Smooth muscle cell (in vitro differentiated cells): ENCODE results near the gene OLFML2A. TPM values are rescaled to one million over a fixed set of nuclear protein-coding genes. Genes with fewer than 3 reads are reported as not detected.
A peak's percentile ranks its signal among the peaks of the same experiment; 100 is the strongest.

Experiments used
- DNase-seq: peaks from one replicate; lab custom pipeline; 2025; ENCODE audit not compliant: unreplicated experiment; lab: John Stamatoyannopoulos, UW
- H2AFZ ChIP-seq: fragments of 200-600 bp; sonication (generic); 2 replicates; pipeline ENCODE4 v1.6.0; 2016; ENCODE audit warnings: antibody characterized with exemption, low read depth, mild to moderate bottlenecking
- H3F3A ChIP-seq: fragments of 200-600 bp; sonication (generic); 2 replicates; pipeline ENCODE4 v1.6.0; 2017; ENCODE audit warnings: antibody characterized with exemption, low read depth
- H3K27ac ChIP-seq: fragments of 200-600 bp; sonication (generic); 2 replicates; pipeline ENCODE4 v1.5.1; 2016; ENCODE audit warnings: low read depth, mild to moderate bottlenecking
- H3K27me3 ChIP-seq: fragments of 200-600 bp; sonication (generic); 2 replicates; pipeline ENCODE4 v1.6.1; 2016; ENCODE audit warnings: low read depth, mild to moderate bottlenecking
- H3K36me3 ChIP-seq: fragments of 200-600 bp; sonication (generic); 2 replicates; pipeline ENCODE4 v1.5.1; 2016; ENCODE audit warnings: low read depth
- H3K4me1 ChIP-seq: fragments of 200-600 bp; sonication (generic); 2 replicates; pipeline ENCODE4 v1.5.1; 2016; ENCODE audit warnings: low read depth
- H3K4me2 ChIP-seq: fragments of 200-600 bp; sonication (generic); 2 replicates; pipeline ENCODE4 v1.6.0; 2016; ENCODE audit warnings: mild to moderate bottlenecking
- H3K4me3 ChIP-seq: fragments of 200-600 bp; sonication (generic); 2 replicates; pipeline ENCODE4 v1.5.1; 2016; ENCODE audit warnings: mild to moderate bottlenecking
- H3K79me2 ChIP-seq: fragments of 200-600 bp; sonication (generic); 2 replicates; pipeline ENCODE4 v1.6.0; 2016; ENCODE audit warnings: low read depth, mild to moderate bottlenecking
- H3K9ac ChIP-seq: fragments of 200-600 bp; sonication (generic); 2 replicates; pipeline ENCODE4 v1.6.0; 2016; ENCODE audit warnings: low read depth
- H3K9me3 ChIP-seq: fragments of 200-600 bp; sonication (generic); replicated peaks from 2 replicates; pipeline ENCODE4 v1.5.1; 2016; ENCODE audit warnings: low read depth
- H4K20me1 ChIP-seq: fragments of 200-600 bp; sonication (generic); 2 replicates; pipeline ENCODE4 v1.6.0; 2016; ENCODE audit warnings: low read depth
- CTCF ChIP-seq: fragments of 200-600 bp; sonication (generic); IDR thresholded peaks from 2 replicates; pipeline ENCODE4 v1.5.1; 2017; ENCODE audit warnings: borderline replicate concordance, mild to moderate bottlenecking, antibody characterized with exemption; ENCODE audit not compliant: insufficient read depth, poor library complexity, severe bottlenecking
- WGBS: methylation state at CpG from one replicate; pipeline ENCODE4 v1.1.7; 2016; ENCODE audit warnings: low lambda C conversion rate; 5-methylcytosine and 5-hydroxymethylcytosine counted together
- polyA plus RNA-seq: library from polyadenylated mRNA; unstranded; fragments of >200 nt; fragmentation: Nextera tagmentation; extraction: Ambion mirVana; gene quantifications from 2 replicates; pipeline ENCODE4 v1.2.1, GENCODE V29; 2016
- total RNA-seq: library from RNA; depleted of rRNA; stranded (reverse); fragments of >200 nt; gene quantifications from 2 replicates; pipeline ENCODE4 v1.2.3, GENCODE V29; 2014

The OLFML2A gene
- total and polyA plus RNA-seq, 2 experiments from 2014 or later, result 3.5 to 17.0 TPM

- H3K9ac ChIP-seq, result no peak overlapping the region
- no peaks in the 10 kb centered on the region for H3K9me3 ChIP-seq
- H3K79me2 ChIP-seq, result no peaks in the 10 kb centered on the region
- no peaks in the 10 kb centered on the region for H3K36me3 ChIP-seq
- no peaks in the 10 kb centered on the region for H4K20me1 ChIP-seq
- no peak overlapping the region for H3K27ac ChIP-seq
- no peak overlapping the region for H2AFZ ChIP-seq
- no peak overlapping the region for H3K4me2 ChIP-seq
- no peaks in the 10 kb centered on the region for H3K27me3 ChIP-seq
- H3K4me3 ChIP-seq, result no peak overlapping the region
- peaks cover 69% of the 10 kb centered on the region for H3K4me1 ChIP-seq
- whole genome bisulfite sequencing, result 62% methylated on average over 3 of the region's 3 CpGs
- H3F3A ChIP-seq, result peaks cover 4% of the 10 kb centered on the region
- no peak for TF ChIP-seq CTCF
- no peak for DNase-seq
Measured at GRCh38 chr9:124755061-124755460, 21.9 kb upstream of the OLFML2A start.

DNA sequence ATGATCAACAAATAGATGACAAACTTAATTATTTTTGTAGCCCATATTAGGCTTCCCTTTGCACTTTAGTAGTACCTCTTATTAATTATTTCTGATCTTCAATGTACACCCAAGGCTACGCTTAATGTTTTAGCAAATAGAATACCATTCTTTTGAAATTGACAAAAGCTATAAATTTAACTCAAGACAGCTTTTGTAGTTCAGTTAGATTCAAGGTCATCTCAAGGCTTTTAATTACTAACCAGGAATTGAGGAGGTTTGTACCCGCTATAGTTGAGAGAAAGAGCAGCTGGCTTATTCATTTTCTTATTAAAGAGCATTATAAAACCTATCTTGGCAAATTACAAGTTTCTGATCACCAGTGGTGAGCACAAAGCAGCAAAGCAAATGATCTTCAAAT, 20.9 kb upstream of the OLFML2A start:
- Histone ChIP-seq H2AFZ (no peak overlapping the region), H3K79me2 (no peaks in the 10 kb centered on the region), H3K4me1 (peaks cover 69% of the 10 kb centered on the region), H3K9ac (no peak overlapping the region), H3K4me3 (no peak overlapping the region), H3K36me3 (no peaks in the 10 kb centered on the region), H4K20me1 (no peaks in the 10 kb centered on the region), H3F3A (peaks cover 4% of the 10 kb centered on the region), H3K27ac (no peak overlapping the region), H3K27me3 (no peaks in the 10 kb centered on the region), H3K4me2 (no peak overlapping the region), H3K9me3 (no peaks in the 10 kb centered on the region)
- TF ChIP-seq CTCF, result no peak
- DNase-seq, result no peak
- 92% methylated on average over 2 of the region's 2 CpGs for WGBS

DNA sequence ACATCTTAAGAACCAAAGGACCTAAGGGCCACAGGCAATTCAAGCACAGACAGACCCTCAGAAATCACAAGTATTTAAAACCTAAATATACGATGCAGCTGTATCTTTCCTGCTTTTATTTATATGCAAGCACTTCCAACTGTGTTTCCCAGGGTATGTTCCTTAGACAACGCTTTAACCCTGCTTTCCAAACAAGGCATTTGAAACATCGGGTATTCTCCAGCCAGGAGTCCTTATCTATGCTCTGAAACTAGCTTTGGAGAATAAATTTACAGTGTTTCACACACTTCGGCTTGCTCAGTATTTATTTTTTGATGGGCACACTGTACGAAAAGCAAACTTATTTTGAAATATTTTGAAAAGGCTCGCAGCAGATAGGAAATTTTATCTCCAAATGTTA, 19.3 kb upstream of the OLFML2A start:
- H3K36me3 ChIP-seq, result no peaks in the 10 kb centered on the region
- no peaks in the 10 kb centered on the region for H3K79me2 ChIP-seq
- peak overlapping the region; percentile 22 for H3K4me3 ChIP-seq
- TF ChIP-seq CTCF, result no peak
- WGBS, result 5% methylated on average over 6 of the region's 6 CpGs
- no peak overlapping the region for H3K27ac ChIP-seq
- no peak for DNase-seq
- peaks cover 72% of the 10 kb centered on the region for H3K4me1 ChIP-seq
- no peaks in the 10 kb centered on the region for H3K9me3 ChIP-seq
- peaks cover 4% of the 10 kb centered on the region for H3F3A ChIP-seq
- H2AFZ ChIP-seq, result peak overlapping the region; percentile 23
- no peaks in the 10 kb centered on the region for H4K20me1 ChIP-seq
- H3K9ac ChIP-seq, result no peak overlapping the region
- peak overlapping the region; percentile 71 for H3K4me2 ChIP-seq
- H3K27me3 ChIP-seq, result no peaks in the 10 kb centered on the region

GRCh38 chr9:124758061-124758460, 18.9 kb upstream of the OLFML2A start:
- WGBS, result 3% methylated on average over 3 of the region's 3 CpGs
- Histone ChIP-seq H4K20me1 (no peaks in the 10 kb centered on the region), H3K9me3 (no peaks in the 10 kb centered on the region), H3K27ac (no peak overlapping the region), H3K4me1 (peaks cover 70% of the 10 kb centered on the region), H3K9ac (no peak overlapping the region), H3K27me3 (no peaks in the 10 kb centered on the region), H3K4me2 (peak overlapping the region; percentile 71), H3K4me3 (peak overlapping the region; percentile 22), H2AFZ (peak overlapping the region; percentile 23), H3F3A (peaks cover 4% of the 10 kb centered on the region), H3K36me3 (no peaks in the 10 kb centered on the region), H3K79me2 (no peaks in the 10 kb centered on the region)
- TF ChIP-seq CTCF, result no peak
- no peak for DNase-seq
